ENCODE measurements around the gene PXK. TPM values are rescaled to one million over a fixed set of nuclear protein-coding genes. Genes with fewer than 3 reads are reported as not detected.

The PXK gene
- total and polyA plus RNA-seq, 10 of the 15 experiments (the other 5 are each of a cell fraction or from before 2014, with no cell fraction given), result 8.4 to 38.0 (median 27.6) TPM

DNA sequence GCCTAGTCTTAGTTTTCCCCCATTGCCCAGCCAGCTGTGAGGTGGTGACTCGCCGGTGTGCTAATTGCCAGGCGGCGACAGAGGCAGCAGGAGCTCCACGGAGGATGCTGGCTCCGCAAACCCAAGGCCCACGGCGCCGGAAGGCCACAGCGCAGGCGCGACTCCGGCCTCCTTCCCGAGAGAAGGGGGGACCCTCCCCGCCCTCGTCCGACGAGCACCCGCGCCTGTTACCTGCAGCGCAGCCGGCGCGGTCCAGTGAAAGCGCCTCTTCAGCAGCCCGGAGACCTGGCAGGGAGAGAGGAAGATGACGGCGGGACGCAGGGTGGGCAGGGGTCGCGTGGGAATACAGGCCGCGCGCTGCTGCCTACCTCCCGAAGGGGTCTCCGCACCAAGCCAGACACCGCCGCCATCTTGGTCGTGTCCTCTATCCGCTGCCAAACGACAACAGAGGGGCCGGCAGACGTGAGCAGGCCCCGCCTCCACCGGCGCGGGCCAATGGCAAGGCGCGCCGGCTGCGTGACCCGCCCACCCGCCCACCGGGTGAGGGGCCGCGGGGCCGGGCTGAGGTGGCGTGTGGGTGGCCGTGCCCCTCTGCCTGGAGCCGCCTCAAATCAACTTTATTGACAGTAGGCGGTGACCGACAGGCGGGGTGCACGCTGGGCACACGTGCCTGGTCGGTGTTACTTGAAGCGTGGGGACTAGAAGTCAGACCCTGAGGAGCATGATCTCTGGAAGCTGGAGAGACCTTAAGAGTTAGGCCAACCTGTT lies 100.9 kb downstream of the PXK start, which contains the start of gene PDHB:
Gene PDHB (minus strand): TSS at position 433 of the 768 bp plus-strand sequence. CDS start 23 bp downstream, at position 410.
- TSS peak; percentile 68 for BruUV-seq (replicated peaks)
- TF ChIP-seq NFIC (IDR thresholded peaks at IDR 0.05; ENCODE audit: low read depth, low read length) (no peak), NFXL1 (IDR thresholded peaks at IDR 0.05; ENCODE audit: borderline replicate concordance) (no peak), HDAC2 (IDR thresholded peaks at IDR 0.05) (no peak), BHLHE40 (IDR thresholded peaks at IDR 0.05; ENCODE audit: borderline replicate concordance in 1 of 2, low read depth in 2 of 2, low read length in 1 of 2) (peak; percentile 97 to 98), FOXM1 (IDR thresholded peaks at IDR 0.05; ENCODE audit: low read depth, low read length) (no peak), CHD2 (IDR thresholded peaks at IDR 0.05; ENCODE audit: borderline replicate concordance, low read depth, low read length) (0 out of 2 replicates have a peak, but pooled peaks have one; percentile 24), GABPA (IDR thresholded peaks at IDR 0.05; ENCODE audit: low read depth) (no peak), DPF2 (IDR thresholded peaks at IDR 0.05) (peak; percentile 76; the same call in 1 of the 2 replicates), CHD1 (IDR thresholded peaks at IDR 0.05; ENCODE audit: low read depth, low read length) (no peak), KDM1A (IDR thresholded peaks at IDR 0.05; ENCODE audit: borderline replicate concordance) (no peak), POLR2AphosphoS5 (IDR thresholded peaks at IDR 0.05; ENCODE audit: low read length) (peak; percentile 83), TARDBP (IDR thresholded peaks at IDR 0.05; ENCODE audit: borderline replicate concordance) (no peak)
- TF ChIP-seq, protein P1, sequence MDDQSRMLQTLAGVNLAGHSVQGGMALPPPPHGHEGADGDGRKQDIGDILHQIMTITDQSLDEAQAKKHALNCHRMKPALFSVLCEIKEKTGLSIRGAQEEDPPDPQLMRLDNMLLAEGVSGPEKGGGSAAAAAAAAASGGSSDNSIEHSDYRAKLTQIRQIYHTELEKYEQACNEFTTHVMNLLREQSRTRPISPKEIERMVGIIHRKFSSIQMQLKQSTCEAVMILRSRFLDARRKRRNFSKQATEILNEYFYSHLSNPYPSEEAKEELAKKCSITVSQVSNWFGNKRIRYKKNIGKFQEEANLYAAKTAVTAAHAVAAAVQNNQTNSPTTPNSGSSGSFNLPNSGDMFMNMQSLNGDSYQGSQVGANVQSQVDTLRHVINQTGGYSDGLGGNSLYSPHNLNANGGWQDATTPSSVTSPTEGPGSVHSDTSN (IDR thresholded peaks at IDR 0.05; ENCODE audit: insufficient replicate concordance, low read depth, low read length), result peak; percentile 64
- TF ChIP-seq, protein P2, sequence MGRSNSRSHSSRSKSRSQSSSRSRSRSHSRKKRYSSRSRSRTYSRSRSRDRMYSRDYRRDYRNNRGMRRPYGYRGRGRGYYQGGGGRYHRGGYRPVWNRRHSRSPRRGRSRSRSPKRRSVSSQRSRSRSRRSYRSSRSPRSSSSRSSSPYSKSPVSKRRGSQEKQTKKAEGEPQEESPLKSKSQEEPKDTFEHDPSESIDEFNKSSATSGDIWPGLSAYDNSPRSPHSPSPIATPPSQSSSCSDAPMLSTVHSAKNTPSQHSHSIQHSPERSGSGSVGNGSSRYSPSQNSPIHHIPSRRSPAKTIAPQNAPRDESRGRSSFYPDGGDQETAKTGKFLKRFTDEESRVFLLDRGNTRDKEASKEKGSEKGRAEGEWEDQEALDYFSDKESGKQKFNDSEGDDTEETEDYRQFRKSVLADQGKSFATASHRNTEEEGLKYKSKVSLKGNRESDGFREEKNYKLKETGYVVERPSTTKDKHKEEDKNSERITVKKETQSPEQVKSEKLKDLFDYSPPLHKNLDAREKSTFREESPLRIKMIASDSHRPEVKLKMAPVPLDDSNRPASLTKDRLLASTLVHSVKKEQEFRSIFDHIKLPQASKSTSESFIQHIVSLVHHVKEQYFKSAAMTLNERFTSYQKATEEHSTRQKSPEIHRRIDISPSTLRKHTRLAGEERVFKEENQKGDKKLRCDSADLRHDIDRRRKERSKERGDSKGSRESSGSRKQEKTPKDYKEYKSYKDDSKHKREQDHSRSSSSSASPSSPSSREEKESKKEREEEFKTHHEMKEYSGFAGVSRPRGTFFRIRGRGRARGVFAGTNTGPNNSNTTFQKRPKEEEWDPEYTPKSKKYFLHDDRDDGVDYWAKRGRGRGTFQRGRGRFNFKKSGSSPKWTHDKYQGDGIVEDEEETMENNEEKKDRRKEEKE (IDR thresholded peaks at IDR 0.05), result no peak
- TF ChIP-seq, protein P3, sequence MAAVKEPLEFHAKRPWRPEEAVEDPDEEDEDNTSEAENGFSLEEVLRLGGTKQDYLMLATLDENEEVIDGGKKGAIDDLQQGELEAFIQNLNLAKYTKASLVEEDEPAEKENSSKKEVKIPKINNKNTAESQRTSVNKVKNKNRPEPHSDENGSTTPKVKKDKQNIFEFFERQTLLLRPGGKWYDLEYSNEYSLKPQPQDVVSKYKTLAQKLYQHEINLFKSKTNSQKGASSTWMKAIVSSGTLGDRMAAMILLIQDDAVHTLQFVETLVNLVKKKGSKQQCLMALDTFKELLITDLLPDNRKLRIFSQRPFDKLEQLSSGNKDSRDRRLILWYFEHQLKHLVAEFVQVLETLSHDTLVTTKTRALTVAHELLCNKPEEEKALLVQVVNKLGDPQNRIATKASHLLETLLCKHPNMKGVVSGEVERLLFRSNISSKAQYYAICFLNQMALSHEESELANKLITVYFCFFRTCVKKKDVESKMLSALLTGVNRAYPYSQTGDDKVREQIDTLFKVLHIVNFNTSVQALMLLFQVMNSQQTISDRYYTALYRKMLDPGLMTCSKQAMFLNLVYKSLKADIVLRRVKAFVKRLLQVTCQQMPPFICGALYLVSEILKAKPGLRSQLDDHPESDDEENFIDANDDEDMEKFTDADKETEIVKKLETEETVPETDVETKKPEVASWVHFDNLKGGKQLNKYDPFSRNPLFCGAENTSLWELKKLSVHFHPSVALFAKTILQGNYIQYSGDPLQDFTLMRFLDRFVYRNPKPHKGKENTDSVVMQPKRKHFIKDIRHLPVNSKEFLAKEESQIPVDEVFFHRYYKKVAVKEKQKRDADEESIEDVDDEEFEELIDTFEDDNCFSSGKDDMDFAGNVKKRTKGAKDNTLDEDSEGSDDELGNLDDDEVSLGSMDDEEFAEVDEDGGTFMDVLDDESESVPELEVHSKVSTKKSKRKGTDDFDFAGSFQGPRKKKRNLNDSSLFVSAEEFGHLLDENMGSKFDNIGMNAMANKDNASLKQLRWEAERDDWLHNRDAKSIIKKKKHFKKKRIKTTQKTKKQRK (IDR thresholded peaks at IDR 0.05; ENCODE audit: low read depth, low read length), result no peak

More for the DNA sequence above, 100.9 kb downstream of the PXK start, which contains the start of gene PDHB:
- POLR2A ChIA-PET, result interaction anchor here (0.6 to 1.2 kb wide), 3 partner anchors 48 to 127 kb away, joined by 3 to 7 read pairs (median 3); partner anchors contain the start of genes HTD2 and RPP14
- in situ Hi-C loops (cut with MboI), result no loop called here
- peak; percentile 98 for ATAC-seq
- Histone ChIP-seq H3K79me2 (ENCODE audit: control insufficient read depth, insufficient read depth, low read length) (peaks cover 6% of the 10 kb centered on the region), H3K27ac (ENCODE audit: control insufficient read depth, insufficient read depth) (peak within 1 kb of the TSS; percentile 81), H4K20me1 (ENCODE audit: control insufficient read depth, insufficient read depth) (no peaks in the 10 kb centered on the region; the same call in 1 of the 2 replicates), H3K36me3 (ENCODE audit: control insufficient read depth in 2 of 2, insufficient read depth in 2 of 2, low read length in 1 of 2) (no peaks in the 10 kb centered on the region; a peak in 3 of 4 replicates), H3K4me3 (peak within 1 kb of the TSS; percentile 87), H2AFZ (ENCODE audit: control insufficient read depth, low read depth, low read length) (peak within 1 kb of the TSS; percentile 97), H3K9me3 (replicated peaks; ENCODE audit: control insufficient read depth, insufficient read depth, low read length) (no peaks in the 10 kb centered on the region), H3K9ac (ENCODE audit: control insufficient read depth, insufficient read depth, low read length) (peak within 1 kb of the TSS; percentile 77), H3K27me3 (replicated peaks in 1 of 2; ENCODE audit: control insufficient read depth in 2 of 2, insufficient read depth in 2 of 2, low read length in 1 of 2) (no peaks in the 10 kb centered on the region), H3K4me2 (ENCODE audit: control insufficient read depth, insufficient read depth) (peak within 1 kb of the TSS; percentile 69), H3K4me1 (ENCODE audit: control insufficient read depth, insufficient read depth, low read length) (peaks cover 14% of the 10 kb centered on the region)
- 2% methylated on average over 58 of the region's 67 CpGs for WGBS (ENCODE audit: insufficient coverage, insufficient replicate concordance, low lambda C conversion rate, missing lambda C conversion rate)
- CTCF ChIA-PET, result interaction anchor here (0.7 to 2.3 kb wide), 6 partner anchors 15 to 216 kb away, joined by 3 to 7 read pairs (median 4); partner anchors contain the start of genes HTD2 and RPP14
- RAD21 ChIA-PET (ENCODE audit: unreplicated experiment), result interaction anchor here (0.6 to 1.1 kb wide), 6 partner anchors 18 to 127 kb away, joined by 3 to 4 read pairs (median 3); partner anchors contain the start of genes HTD2 and RPP14
- FAIRE-seq, result peak; percentile 56
- SMC1A ChIA-PET (ENCODE audit: uncharacterized antibody, unreplicated experiment), result interaction anchor here (1.0 to 2.9 kb wide), 5 partner anchors 15 to 127 kb away, joined by 3 to 15 read pairs (median 4); partner anchors contain the start of genes HTD2 and RPP14
- peak; percentile 59 for DNase-seq (ENCODE audit: low read depth, low spot score)
- intact Hi-C loops (cut with micrococcal nuclease; ENCODE audit: unreplicated experiment), result loop anchor here (5.0 kb wide), 1 partner anchor 99 kb away; no protein-coding TSS in a partner anchor
